Smooth muscle cell (in vitro differentiated cells): ENCODE data around the gene COL11A1. TPM values are rescaled to one million over a fixed set of nuclear protein-coding genes. Genes with fewer than 3 reads are reported as not detected.

ENCODE experiments used
- DNase-seq: peaks from one replicate; lab custom pipeline; 2025; ENCODE audit not compliant: unreplicated experiment; lab: John Stamatoyannopoulos, UW
- H2AFZ ChIP-seq: fragments of 200-600 bp; sonication (generic); 2 replicates; pipeline ENCODE4 v1.6.0; 2016; ENCODE audit warnings: antibody characterized with exemption, low read depth, mild to moderate bottlenecking
- H3F3A ChIP-seq: fragments of 200-600 bp; sonication (generic); 2 replicates; pipeline ENCODE4 v1.6.0; 2017; ENCODE audit warnings: antibody characterized with exemption, low read depth
- H3K27ac ChIP-seq: fragments of 200-600 bp; sonication (generic); 2 replicates; pipeline ENCODE4 v1.5.1; 2016; ENCODE audit warnings: low read depth, mild to moderate bottlenecking
- H3K27me3 ChIP-seq: fragments of 200-600 bp; sonication (generic); 2 replicates; pipeline ENCODE4 v1.6.1; 2016; ENCODE audit warnings: low read depth, mild to moderate bottlenecking
- H3K36me3 ChIP-seq: fragments of 200-600 bp; sonication (generic); 2 replicates; pipeline ENCODE4 v1.5.1; 2016; ENCODE audit warnings: low read depth
- H3K4me1 ChIP-seq: fragments of 200-600 bp; sonication (generic); 2 replicates; pipeline ENCODE4 v1.5.1; 2016; ENCODE audit warnings: low read depth
- H3K4me2 ChIP-seq: fragments of 200-600 bp; sonication (generic); 2 replicates; pipeline ENCODE4 v1.6.0; 2016; ENCODE audit warnings: mild to moderate bottlenecking
- H3K4me3 ChIP-seq: fragments of 200-600 bp; sonication (generic); 2 replicates; pipeline ENCODE4 v1.5.1; 2016; ENCODE audit warnings: mild to moderate bottlenecking
- H3K79me2 ChIP-seq: fragments of 200-600 bp; sonication (generic); 2 replicates; pipeline ENCODE4 v1.6.0; 2016; ENCODE audit warnings: low read depth, mild to moderate bottlenecking
- H3K9ac ChIP-seq: fragments of 200-600 bp; sonication (generic); 2 replicates; pipeline ENCODE4 v1.6.0; 2016; ENCODE audit warnings: low read depth
- H3K9me3 ChIP-seq: fragments of 200-600 bp; sonication (generic); replicated peaks from 2 replicates; pipeline ENCODE4 v1.5.1; 2016; ENCODE audit warnings: low read depth
- H4K20me1 ChIP-seq: fragments of 200-600 bp; sonication (generic); 2 replicates; pipeline ENCODE4 v1.6.0; 2016; ENCODE audit warnings: low read depth
- WGBS: methylation state at CpG from one replicate; pipeline ENCODE4 v1.1.7; 2016; ENCODE audit warnings: low lambda C conversion rate; 5-methylcytosine and 5-hydroxymethylcytosine counted together
- polyA plus RNA-seq: library from polyadenylated mRNA; unstranded; fragments of >200 nt; fragmentation: Nextera tagmentation; extraction: Ambion mirVana; gene quantifications from 2 replicates; pipeline ENCODE4 v1.2.1, GENCODE V29; 2016
- total RNA-seq: library from RNA; depleted of rRNA; stranded (reverse); fragments of >200 nt; gene quantifications from 2 replicates; pipeline ENCODE4 v1.2.3, GENCODE V29; 2014
- TF ChIP-seq, protein P1 (sequence below): fragments of 200-600 bp; sonication (generic); IDR thresholded peaks from 2 replicates; pipeline ENCODE4 v1.5.1; 2017; ENCODE audit warnings: borderline replicate concordance, mild to moderate bottlenecking, antibody characterized with exemption; ENCODE audit not compliant: insufficient read depth, poor library complexity, severe bottlenecking

Gene COL11A1
- total and polyA plus RNA-seq, 2 experiments from 2014 or later: 155 to 236 TPM

DNA sequence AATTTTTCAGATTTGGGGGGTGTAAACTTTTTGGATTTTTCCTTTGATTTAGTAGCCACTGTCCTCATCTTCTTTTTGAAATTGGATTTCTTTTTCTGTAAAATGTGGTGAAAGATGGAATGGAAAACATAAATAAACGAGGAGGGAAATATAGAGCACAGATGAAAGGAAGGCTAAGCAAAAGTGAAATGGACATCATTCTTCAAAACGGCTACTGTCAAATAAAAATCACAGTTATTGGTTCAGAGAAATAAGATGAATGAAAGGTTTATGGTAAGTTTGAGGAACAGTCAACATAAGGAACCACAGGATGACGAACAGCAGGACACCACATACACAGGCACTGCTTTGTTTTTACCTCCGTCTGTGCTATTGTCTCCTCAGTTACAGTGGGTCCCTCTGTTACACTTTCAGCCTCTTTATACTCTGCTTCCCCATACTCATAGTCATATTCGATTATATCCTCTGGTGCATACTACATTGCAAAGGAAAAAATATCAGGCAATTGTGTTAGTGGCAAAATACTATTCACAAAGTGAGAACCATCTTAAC, 82.4 kb downstream of the COL11A1 start:
- Histone ChIP-seq H3K4me2 (no peak overlapping the region), H3K27ac (no peak overlapping the region), H4K20me1 (peaks cover under 1% of the 10 kb centered on the region), H2AFZ (no peak overlapping the region), H3K4me1 (no peaks in the 10 kb centered on the region), H3K4me3 (no peak overlapping the region), H3K9me3 (no peaks in the 10 kb centered on the region), H3K79me2 (no peaks in the 10 kb centered on the region), H3K27me3 (no peaks in the 10 kb centered on the region), H3F3A (no peaks in the 10 kb centered on the region), H3K36me3 (peaks cover 17% of the 10 kb centered on the region), H3K9ac (no peak overlapping the region)
- WGBS: 75% methylated on average over 5 of the region's 5 CpGs
- TF ChIP-seq, protein P1, sequence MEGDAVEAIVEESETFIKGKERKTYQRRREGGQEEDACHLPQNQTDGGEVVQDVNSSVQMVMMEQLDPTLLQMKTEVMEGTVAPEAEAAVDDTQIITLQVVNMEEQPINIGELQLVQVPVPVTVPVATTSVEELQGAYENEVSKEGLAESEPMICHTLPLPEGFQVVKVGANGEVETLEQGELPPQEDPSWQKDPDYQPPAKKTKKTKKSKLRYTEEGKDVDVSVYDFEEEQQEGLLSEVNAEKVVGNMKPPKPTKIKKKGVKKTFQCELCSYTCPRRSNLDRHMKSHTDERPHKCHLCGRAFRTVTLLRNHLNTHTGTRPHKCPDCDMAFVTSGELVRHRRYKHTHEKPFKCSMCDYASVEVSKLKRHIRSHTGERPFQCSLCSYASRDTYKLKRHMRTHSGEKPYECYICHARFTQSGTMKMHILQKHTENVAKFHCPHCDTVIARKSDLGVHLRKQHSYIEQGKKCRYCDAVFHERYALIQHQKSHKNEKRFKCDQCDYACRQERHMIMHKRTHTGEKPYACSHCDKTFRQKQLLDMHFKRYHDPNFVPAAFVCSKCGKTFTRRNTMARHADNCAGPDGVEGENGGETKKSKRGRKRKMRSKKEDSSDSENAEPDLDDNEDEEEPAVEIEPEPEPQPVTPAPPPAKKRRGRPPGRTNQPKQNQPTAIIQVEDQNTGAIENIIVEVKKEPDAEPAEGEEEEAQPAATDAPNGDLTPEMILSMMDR: no peak
- DNase-seq: no peak

DNA sequence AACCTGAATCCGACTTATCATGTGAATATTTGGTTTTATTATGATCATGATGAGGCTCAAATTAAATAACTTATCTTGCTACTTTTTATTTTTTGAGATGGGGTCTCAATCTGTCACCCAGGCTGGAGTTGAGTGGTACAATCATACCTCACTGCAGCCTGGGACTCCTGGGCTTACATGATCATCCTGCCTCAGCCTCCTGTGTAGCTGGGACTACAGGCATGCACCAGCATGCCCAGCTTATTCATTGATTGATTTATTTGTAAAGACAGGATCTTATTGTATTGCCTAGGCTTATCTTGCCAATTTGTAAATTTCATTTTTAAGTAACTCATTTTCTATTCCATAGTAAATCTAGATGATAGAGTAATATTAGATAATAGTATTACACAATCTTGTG, 84.3 kb downstream of the COL11A1 start:
- no peak overlapping the region for H3K4me3 ChIP-seq
- no peak overlapping the region for H3K4me2 ChIP-seq
- no peaks in the 10 kb centered on the region for H3K4me1 ChIP-seq
- H2AFZ ChIP-seq: no peak overlapping the region
- H4K20me1 ChIP-seq: no peaks in the 10 kb centered on the region
- H3K9ac ChIP-seq: no peak overlapping the region
- 92% methylated on average over 1 of the region's 1 CpG for WGBS
- H3K79me2 ChIP-seq: no peaks in the 10 kb centered on the region
- no peak for DNase-seq
- H3K9me3 ChIP-seq: no peaks in the 10 kb centered on the region
- TF ChIP-seq, protein P1: no peak
- H3K27me3 ChIP-seq: no peaks in the 10 kb centered on the region
- H3K27ac ChIP-seq: no peak overlapping the region
- H3F3A ChIP-seq: no peaks in the 10 kb centered on the region
- H3K36me3 ChIP-seq: peaks cover 17% of the 10 kb centered on the region

DNA sequence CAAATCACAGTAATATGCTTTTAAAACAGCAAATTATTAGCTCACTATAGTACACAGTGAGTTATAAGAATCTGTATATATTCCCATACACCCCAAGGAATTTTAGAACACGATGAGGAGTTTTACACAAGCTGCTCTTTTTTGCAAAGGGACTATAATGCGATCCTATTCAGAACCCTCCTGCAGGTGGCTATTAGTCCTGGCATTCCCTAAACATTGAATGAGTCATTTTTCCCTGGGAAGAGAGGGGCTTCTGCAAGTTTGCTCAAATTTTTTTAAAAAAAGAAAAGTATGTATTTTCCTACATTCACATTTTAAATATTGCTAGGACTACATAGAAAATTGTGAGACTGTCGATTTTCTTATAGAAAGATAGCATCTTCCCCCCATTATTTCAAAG, 106.3 kb downstream of the COL11A1 start:
- Histone ChIP-seq H3K27ac (no peak overlapping the region), H3K4me2 (no peak overlapping the region), H3F3A (no peaks in the 10 kb centered on the region), H2AFZ (no peak overlapping the region), H3K4me1 (no peaks in the 10 kb centered on the region), H3K9me3 (no peaks in the 10 kb centered on the region), H3K9ac (no peak overlapping the region), H3K79me2 (no peaks in the 10 kb centered on the region), H3K4me3 (no peak overlapping the region), H3K36me3 (peaks cover 8% of the 10 kb centered on the region), H4K20me1 (peaks cover 4% of the 10 kb centered on the region), H3K27me3 (no peaks in the 10 kb centered on the region)
- TF ChIP-seq, protein P1: no peak
- no peak for DNase-seq
- 95% methylated on average over 3 of the region's 3 CpGs for WGBS

DNA sequence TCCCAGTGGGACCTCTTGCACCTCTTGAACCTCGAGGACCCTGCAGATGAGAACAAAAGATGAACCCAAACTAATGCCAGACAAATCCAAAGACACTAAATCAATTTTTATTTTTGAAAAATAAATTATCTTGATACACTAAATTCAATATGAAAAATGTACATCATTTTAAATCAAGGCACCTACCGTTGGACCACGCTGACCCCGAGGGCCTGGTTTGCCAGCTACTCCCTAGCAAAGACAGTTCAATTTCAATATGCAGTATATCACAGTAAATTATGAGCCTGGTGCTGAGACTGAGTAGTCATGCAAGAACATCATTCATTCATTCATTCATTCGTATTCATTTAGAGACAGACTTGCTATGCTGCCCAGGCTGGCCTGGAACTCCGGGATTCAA, 129.4 kb downstream of the COL11A1 start:
- Histone ChIP-seq H3K27ac (no peak overlapping the region), H3K4me1 (no peaks in the 10 kb centered on the region), H3K79me2 (no peaks in the 10 kb centered on the region), H3F3A (no peaks in the 10 kb centered on the region), H3K36me3 (peaks cover 4% of the 10 kb centered on the region), H3K9ac (no peak overlapping the region), H3K9me3 (no peaks in the 10 kb centered on the region), H4K20me1 (no peaks in the 10 kb centered on the region), H3K4me2 (no peak overlapping the region), H3K27me3 (no peaks in the 10 kb centered on the region), H2AFZ (no peak overlapping the region), H3K4me3 (no peak overlapping the region)
- WGBS: 96% methylated on average over 6 of the region's 6 CpGs
- TF ChIP-seq, protein P1: no peak
- DNase-seq: no peak
